Measurements from ENCODE around the gene AGAP3.

AGAP3 gene

DNA sequence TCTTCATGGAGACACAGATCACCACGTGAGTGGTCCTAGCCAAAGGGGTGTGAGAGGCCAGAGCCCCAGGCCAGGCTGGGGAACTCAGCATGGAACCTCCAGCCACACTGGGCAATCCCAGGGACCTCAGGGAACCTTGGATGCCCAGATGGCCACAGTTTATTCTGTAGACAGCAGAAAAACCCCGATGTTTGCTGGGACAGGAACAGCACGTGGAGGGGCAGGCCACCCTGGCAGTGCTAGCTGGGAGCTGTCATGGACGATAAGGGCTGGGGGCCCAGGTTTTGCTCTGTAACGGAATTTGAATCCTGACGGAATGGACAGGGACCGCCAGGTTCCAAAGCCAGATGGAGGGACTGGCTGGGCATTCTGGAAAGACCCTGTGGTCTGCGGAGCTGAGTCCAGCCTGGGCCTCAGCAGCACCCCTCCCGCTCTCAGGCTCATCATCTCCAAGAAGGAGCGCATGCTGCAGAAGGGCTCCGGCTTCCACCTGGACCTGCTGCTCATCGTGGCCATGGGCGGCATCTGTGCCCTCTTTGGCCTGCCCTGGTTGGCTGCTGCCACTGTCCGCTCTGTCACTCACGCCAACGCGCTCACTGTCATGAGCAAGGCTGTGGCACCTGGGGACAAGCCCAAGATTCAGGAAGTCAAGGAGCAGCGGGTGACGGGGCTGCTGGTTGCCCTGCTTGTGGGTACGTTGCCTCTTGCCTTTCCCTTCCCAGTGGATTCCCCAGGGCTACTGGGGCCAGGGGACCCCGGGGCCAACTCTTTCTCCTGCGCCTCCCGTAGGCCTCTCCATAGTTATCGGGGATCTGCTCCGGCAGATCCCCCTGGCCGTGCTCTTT lies 11.2 kb upstream of the AGAP3 start:
- DNase-seq (ENCODE audit: low read depth, low spot score) = no peak

DNA sequence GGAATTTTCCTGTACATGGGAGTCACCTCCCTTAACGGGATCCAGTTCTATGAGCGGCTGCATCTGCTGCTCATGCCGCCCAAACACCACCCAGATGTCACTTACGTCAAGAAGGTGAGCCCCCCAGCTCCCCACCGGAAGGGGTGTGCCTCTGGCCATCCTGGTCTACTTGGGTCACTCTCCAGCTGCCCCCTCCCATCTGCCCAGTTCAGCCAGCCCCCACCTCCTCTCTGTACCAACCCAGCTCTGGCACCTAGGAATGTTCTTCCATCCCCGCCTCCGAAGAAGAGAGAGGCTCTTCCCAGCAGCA lies 10.7 kb upstream of the AGAP3 start:
- no peak for DNase-seq (ENCODE audit: low read depth, low spot score)

DNA sequence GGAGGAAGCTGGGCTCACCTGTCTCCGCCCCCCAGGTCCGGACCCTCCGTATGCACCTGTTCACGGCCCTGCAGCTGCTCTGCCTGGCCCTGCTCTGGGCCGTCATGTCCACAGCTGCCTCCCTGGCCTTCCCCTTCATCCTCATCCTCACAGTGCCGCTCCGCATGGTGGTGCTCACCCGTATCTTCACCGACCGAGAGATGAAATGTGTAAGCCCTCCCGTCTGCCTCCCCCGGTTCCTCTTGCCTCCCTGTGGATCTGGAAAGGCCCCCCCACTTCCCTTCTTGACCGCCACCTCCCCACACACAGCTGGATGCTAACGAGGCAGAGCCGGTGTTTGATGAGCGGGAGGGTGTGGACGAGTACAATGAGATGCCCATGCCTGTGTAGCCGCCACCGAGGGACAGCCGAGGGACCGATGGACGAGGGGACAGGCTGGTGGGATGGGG lies 10.3 kb upstream of the AGAP3 start:
- no peak for DNase-seq (ENCODE audit: low read depth, low spot score)

DNA sequence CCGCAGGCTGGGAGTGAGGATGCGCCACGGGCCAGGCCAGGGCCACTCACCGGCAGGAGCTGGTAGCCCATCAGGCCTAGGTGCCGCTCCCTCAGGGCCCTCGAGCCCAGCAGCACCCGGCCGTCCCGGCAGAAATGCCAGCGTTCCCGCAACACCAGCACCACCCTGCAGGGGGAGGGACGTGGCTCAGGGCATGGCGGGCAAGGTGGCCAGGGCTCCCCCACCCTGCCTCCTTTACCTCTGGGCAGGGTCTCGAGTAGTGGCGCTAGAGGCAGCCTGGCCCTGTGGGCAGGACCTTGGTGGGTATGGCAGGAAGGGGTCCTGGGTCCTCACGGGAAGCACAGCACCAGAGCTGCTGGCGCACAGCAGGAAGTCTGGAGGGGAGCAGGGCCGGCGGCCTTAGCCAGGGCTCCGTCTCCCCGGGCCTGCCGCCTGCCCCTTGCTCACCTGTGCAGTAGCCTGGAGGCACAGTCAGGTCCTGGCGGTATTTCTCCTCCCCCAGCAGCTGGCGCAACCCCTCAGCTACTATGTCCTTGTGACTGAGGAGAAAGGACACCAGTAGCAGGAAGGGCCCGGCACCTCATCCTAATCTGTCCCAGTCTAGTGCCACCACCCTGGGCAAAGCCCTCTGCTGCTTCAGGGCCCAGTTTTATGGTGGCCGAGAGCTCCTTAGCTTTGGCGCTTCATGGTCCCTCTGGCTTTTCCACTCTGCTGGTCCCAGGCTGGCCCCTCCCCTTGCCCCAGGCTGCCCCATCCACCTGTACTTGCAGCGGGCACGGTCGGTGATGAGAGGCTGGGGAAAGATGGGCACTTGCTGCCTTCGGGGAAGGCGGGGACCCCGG lies 9.2 kb upstream of the AGAP3 start:
- DNase-seq (ENCODE audit: low read depth, low spot score) = peak; percentile 66

DNA sequence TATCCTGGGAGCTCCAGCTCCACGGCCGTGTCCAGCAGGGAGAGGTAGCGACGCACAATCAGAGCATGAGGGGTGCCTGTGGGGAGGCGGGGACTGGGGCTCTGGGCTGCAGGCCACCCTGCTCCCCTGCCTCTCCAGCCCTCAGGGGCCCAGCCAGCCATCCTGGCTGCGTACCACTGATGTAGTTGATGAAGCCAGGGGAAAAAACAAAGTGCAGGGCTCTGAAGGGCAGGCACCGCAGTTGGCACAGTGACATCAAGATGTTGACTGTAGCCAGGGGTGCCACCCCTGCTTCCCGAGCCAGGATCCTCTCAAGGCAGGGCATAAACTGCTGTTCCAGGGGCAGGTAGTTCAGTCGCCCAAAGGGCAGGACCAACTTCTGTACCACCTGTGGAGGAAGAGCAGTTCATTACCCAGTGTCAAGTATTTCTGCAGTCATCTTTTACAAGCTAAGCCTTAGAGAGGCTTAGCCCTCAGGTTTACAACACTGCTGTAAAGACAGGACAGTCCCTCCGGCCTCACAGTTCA lies 8.5 kb upstream of the AGAP3 start:
- DNase-seq (ENCODE audit: low read depth, low spot score) = no peak

DNA sequence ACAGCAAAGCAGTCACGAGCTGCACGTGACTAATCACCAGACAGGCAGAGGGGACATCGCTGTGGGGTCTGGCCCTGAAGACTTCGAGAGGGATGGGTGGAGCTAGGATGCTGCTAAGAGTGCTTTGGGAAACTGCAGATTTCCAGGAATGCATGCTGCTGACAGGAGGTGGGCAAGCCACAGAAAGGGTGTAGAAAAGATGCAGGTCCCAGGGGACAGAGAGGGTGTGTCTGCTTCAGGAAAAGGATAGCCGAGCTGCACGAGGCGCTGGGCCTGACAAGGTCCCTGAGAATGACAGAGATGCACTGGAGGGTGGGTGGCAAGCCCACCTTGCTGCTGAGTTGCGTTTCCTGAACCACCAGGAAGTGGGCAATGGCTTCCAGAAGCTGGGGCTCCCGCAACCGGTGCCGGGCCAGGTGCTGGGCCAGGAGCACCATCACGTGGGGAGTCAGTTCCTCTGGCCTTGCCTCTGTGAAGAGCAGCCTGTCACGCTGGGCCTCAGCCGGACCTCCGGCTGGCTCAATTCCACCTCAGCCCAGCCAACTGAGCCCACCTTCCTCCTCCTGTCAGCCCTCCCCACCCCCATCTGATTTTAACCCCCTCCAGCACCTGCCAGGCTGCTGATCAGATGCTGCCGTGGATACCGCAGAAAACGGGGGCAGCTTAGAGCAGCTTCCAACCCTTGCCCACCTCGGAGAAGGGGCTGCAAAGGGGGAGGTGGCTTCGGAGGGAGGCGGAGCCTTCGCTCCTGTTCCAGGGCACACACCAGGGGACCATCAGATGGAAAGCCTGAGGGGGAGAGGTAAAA lies 7.8 kb upstream of the AGAP3 start:
- DNase-seq (ENCODE audit: low read depth, low spot score) = peak; percentile 81

DNA sequence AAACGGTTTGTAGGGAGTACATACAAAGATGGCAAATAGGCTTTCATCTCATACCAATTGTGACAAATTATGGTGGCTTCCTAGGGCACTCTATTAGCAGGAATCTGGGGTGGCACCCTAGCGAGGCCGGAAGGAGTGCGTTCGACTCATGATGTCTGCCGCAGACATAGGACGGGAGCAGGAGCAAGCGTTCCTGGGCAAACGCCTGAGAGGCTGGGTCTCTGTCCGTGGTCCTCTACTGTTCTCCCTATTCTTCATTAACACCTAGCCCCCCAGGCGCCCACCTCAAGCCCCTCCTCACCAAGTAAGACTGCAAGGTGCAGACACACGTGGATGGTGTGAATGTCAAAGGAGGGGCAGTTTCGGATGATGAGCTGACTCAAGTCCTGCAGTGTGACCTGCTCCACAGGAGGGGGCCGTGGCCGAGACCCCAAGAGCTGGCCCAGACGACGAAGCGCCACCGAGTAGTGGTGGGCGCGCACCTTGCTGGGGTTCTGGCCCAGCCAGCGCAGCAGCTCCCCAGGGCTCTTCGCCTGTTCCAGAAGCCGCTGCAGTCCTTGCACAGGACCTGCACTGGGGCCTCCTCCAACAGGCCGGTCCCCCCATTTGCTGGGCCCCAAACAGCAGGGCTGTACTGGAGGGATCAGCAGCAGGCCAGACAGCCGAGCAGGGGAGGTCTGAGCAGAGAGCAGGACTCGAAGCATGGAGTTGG lies 6.9 kb upstream of the AGAP3 start:
- peak; percentile 29 for DNase-seq (ENCODE audit: low read depth, low spot score)

DNA sequence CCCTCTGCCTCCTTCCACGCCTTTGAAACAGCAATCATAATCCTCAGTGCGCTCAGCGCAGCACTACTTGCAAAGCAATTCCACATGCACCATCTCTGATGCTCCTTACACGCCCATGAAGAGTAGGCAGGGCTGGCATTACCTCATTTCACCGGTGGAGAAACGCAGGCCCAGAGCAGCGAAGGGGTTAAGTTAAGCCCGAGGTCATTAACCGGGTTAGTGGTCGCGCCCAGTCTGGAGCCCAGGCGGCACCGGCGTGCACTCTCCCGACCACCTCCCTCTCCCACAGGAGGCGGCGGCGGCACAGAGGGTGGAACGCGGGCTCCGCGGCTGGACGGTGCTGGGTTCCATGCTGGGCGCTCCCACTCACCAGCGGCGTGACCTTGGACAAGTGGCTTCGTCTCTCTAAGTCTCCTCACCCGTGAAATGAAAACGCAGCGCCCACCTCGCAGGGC lies 6.2 kb upstream of the AGAP3 start:
- DNase-seq (ENCODE audit: low read depth, low spot score) = peak; percentile 60

DNA sequence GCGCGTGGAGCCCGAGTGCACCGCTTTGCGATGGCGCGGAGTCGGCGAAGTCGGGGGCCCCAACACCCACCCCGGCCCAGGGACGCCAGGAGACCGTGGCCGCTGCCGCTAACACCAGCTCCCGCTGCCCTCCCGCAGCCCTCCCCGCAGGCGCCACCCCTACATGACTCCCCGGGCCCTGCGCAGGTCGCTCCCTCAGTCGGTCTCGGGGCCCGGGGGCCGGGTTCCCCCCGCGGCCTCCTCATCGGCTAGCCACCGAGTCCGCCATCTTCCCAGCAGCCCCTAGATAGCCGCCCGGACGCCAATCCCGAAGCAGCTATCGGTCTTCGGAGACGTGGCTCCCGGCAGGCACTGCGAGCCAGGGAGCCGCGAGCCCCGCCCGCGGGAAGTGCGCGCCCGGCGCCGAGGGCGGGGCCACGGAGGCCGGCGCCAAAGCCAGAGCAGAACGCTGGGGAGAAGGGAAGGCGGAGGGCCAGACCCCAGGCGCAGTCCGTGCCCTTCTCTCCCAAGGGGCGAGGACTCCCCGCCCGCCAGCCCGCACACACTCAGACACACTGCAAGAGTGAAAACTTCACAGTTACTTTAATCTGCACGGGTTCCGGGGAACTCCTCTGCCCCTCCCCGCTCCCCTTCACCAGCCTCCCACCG lies 5.6 kb upstream of the AGAP3 start, which contains the start of gene FASTK:
FASTK (minus strand) TSS at position 288 of the 648 bp plus-strand sequence; CDS start at position 245, 43 bp downstream.
- peak; percentile 94 for DNase-seq (ENCODE audit: low read depth, low spot score)

DNA sequence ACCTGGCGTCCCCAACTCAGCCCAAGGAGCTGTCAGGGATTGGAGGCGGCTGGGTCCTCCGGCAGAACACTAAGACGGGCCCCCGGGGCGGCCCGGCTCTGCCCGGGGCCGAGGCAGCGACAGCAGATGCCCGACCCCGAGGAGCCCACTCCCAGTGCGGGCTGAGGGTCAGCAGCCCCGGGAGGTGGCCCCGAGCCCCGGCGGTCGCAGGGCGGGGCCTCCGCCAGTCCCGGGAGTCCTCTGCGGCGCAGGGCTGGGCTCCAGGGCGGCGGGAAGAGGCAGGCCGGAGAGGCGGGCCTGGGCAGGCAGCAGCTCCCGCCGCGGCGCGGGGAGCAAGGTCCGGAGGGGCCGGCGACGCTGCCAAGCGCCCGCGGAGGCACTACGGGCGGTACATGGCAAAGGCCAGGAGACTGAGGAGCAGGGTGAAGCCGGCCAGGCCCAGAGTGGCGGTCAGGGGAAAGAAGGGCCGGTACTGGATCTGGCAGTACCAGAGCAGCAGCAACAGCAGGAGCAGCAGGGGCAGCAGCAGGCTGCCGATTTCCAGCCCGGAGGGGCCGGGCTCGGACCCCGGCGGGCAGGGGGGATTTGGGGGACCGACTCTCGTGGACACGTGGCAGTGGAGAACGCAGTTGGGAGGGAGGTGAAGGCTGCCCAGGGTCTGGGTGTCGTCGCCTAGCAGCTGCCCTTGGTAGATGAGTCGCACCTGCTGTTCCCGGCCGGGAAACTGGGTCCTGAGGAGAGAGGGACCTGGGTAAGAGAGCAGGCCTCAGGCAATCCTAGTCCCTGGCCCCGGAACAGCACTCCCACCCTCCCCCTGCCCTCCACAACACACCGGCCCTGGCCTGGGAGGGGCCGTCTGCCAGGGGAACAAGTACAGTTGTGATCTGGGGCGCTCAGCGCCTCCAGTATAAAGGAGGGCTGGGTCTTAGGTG lies 4.8 kb upstream of the AGAP3 start:
- DNase-seq (ENCODE audit: low read depth, low spot score) = peak; percentile 62

DNA sequence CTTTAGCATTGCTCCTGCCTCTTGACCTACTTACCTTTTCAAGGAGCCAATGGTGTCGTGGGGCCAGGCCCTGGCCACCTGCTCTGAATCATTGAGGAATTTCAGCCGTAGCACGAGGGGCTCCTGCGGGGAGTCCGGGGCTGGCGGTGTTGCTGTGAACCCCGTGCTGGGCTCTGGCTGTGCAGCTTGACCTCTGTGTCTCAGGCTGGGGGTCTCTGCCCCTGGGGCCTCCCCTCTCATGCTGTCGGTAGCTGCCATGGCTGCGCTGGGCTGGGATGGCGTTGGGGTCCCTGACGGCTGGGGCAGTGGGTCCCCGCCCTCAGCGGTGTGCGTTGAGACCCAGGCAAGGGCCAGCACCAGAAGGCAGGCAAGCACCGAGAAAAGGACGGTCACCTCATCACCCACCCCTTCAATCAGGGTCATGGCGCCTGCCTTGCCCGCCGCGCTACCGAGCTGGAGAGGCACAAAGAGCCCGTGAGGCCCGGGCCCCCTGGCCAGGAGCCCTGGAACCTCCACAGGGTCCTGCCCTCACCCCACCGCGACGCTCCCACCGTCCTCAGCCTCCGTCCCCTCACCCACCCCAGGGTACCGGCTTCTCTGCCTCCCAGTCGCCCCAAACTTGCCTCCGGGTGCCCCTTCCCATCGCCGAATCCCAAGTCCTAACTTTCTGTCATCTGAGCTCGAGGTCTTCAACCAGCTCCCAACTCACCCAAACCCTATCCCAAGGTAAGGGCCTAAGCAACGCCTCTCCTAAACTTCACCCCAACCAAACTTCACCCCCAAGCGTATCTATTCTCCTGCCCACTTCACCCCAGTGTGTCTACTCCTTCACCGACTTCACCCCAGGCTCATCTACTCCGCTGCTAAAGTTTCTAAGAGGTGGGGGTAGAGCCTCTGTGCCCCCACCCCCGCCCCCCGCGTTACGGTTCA lies 3.9 kb upstream of the AGAP3 start:
- peak; percentile 53 for DNase-seq (ENCODE audit: low read depth, low spot score)

DNA sequence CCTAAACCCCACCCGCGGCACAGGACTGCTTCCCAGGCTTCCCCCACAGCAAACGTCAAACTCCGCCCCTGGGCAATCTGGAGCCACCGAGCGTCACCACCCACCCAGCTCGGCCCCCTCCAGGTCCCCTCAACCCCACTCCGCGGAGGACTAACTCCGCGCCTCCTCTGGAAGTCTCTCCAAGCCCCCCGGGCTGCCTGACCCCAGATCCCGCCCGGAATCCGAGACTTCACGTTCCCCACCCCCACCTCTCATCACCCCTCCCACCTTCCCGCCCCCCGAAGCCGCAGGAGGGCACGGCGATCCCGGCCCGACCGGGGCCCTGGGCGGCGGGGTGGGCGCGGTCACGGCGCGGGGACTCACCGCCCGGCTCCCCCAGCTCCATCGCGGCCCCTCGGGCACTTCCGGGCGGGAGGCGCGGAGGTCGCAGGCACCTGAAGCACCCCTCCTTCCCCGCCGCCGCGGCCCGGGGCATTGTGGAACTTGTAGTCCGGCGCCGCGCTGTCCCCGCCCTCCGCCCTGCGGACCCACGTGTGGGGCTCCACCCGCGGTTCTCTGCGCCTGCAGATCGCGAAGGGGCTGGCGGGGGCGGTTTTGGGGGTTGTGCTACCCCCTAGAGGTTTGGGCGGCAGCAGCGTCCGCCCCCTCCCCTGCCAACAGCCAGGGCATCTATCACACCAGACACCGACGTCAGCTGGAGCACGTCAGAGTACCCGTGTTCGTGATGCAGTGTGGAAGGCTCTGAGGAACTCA lies 3.0 kb upstream of the AGAP3 start, which contains the start of gene TMUB1:
TMUB1 (minus strand) TSS at position 423 of the 753 bp plus-strand sequence. CDS start 930 bp downstream, outside the sequence.
- peak; percentile 44 for DNase-seq (ENCODE audit: low read depth, low spot score)

DNA sequence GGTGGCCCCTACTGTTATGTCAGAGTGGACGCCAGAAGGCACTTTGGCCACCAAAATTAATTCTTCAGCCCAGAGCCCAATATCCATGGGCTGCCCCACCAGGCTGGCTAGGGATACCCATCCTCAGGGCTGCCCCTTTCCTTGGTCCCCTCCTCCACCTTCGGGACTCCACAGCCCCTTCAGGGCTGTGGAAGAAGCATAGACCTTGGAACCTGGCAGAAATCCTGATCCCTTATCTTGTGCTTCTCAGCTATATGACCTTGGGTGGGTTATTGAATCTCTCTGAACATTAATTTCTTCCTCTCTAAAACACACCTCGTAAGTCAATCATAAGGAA lies 2.5 kb upstream of the AGAP3 start:
- no peak for DNase-seq (ENCODE audit: low read depth, low spot score)

DNA sequence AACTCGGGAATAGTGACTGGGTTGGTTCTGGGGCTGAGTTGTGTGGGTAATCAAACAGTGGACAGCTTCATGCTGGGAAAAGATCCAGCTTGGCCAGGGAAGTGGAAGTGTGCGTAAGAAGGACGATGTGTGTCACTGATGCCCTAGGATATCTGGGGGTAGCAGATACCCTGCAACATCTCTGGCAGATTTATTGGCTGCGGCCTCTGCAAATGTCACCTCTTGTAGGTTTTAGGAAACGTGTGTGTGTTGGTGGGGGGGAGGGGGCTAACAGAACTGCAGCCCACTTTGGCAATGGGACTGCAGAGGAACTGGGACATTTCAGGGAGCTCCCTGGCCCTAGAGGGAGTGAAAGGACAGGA lies 965 bp upstream of the AGAP3 start:
- no peak for DNase-seq (ENCODE audit: low read depth, low spot score)

DNA sequence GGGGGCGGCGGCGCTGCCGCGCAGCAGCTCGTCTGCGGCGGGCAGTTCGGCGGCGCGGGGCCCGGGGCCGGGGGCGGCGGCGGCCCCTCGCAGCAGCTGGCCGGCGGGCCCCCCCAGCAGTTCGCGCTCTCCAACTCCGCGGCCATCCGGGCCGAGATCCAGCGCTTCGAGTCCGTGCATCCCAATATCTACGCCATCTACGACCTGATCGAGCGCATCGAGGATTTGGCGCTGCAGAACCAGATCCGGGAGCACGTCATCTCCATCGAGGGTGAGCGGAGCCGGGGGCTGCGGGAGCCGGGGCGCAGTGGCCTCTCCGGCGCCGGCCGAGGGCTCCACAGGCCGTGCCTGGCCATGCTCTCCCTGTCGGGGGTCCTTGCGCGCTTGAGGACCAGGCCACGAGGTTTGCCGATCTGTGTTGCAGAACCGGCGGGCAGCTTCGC lies 548 bp downstream of the AGAP3 start:
- DNase-seq (ENCODE audit: low read depth, low spot score) = peak; percentile 41

DNA sequence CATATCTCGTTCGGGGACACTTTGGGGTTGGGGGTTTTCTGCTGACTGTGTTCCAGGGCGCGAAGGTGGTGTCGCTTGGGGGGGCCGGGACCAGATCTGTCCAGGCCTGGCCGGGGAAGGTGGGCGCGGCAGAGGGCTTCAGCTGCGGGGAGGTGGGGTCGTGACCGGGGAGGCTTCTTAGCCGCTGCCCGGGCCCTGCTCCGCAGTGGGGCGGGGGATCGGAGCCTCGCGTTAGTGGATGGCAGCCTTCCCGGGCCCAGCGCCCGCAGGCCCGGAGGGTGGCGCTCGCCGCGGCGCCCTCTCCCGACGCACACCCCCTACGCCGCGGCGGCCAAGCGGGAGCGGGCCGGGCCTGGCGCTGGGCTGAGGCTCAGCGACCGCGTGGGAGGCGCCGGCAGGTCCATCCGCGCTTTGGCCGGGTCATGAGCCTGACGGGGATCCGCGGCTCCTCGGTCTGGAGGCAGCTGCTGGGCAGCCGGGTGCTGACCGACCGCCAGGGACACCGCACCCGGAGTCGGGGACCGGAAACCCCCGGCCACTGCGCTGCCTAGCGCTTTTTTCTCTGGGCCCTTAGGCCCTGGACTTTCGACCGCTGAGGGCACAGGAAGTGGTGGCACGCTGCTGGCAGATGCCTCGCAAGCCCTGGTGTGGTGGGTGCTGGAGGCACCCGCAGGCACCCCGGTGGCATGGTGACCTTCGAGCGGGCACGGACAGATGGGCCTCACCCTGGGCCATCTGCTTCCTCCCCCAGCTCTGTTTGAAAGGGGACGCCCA lies 1.2 kb downstream of the AGAP3 start:
- DNase-seq (ENCODE audit: low read depth, low spot score) = peak; percentile 45
